Panc1 (cell line): Measurements from ENCODE around the gene GTF2H3.

Experiments used
- POLR2AphosphoS5 ChIP-seq: IDR thresholded peaks from 2 replicates; pipeline ENCODE4 v1.6.1; 2012; ENCODE audit warnings: mild to moderate bottlenecking, low read depth, low read length, moderate library complexity
- REST ChIP-seq, 2 experiments: IDR thresholded peaks; 2 replicates each; pipeline ENCODE4 v1.6.1; 2011 to 2012; ENCODE audit warnings: low read depth in 2 of 2, control low read depth in 1 of 2, low read length in 1 of 2, mild to moderate bottlenecking in 1 of 2, moderate library complexity in 1 of 2; ENCODE audit not compliant: insufficient read depth in 1 of 2
- TCF7L2 ChIP-seq: IDR thresholded peaks from 2 replicates; pipeline ENCODE4 v1.6.1; 2011; ENCODE audit warnings: mild to moderate bottlenecking, low read depth, low read length, inconsistent platforms
- TF ChIP-seq, protein P1 (sequence below): fragments of 450-650 bp; IDR thresholded peaks from 2 replicates; pipeline ENCODE4 v1.5.1; 2017; ENCODE audit warnings: mild to moderate bottlenecking

DNA sequence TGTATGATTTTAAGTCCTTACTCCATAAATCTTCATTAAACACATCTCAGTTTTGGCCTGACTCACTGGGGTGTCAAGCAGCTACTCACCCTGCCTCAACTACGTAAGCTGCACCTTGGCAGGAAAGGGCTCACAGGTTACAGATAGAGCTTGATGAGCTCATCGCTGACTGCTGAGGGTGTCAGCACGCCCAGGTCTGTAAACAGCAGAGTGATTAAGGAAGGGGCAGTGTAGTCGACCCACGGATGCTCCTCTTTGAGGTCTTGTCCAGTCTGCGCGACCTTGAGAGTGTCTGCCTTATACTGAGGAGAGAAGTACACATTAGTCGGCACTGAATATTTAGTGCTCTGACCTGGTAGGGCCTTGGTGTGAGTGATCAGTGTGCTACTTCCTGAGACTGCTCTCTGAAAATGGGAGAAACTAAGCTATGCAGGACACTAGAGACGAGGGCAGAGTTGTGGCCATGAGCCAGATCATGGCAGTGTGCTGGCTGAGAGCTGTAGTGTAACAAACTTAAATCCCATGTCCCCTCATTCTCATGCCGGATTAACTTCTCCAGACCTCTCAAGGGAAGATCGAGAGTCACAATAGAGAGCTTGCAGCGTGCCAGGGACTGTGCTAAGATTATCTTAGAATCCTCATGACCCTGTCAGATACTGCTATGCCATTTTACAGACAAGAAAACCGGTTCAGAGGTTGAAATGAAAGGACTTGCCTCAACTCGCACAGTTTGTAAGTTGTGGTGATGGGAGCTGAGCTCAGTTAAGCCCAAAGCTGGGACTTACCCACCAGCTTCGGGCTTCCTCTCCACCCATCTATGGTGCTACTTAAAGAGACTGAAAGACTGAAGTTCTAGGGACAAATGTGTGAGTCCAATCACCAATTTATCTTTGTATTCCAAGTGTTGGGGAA lies 11.8 kb upstream of the GTF2H3 start:
- TF ChIP-seq, protein P1, sequence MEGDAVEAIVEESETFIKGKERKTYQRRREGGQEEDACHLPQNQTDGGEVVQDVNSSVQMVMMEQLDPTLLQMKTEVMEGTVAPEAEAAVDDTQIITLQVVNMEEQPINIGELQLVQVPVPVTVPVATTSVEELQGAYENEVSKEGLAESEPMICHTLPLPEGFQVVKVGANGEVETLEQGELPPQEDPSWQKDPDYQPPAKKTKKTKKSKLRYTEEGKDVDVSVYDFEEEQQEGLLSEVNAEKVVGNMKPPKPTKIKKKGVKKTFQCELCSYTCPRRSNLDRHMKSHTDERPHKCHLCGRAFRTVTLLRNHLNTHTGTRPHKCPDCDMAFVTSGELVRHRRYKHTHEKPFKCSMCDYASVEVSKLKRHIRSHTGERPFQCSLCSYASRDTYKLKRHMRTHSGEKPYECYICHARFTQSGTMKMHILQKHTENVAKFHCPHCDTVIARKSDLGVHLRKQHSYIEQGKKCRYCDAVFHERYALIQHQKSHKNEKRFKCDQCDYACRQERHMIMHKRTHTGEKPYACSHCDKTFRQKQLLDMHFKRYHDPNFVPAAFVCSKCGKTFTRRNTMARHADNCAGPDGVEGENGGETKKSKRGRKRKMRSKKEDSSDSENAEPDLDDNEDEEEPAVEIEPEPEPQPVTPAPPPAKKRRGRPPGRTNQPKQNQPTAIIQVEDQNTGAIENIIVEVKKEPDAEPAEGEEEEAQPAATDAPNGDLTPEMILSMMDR, result no peak
- no peak; the same call in 1 of the 2 replicates for TF ChIP-seq POLR2AphosphoS5
- TF ChIP-seq TCF7L2, result no peak
- TF ChIP-seq REST (IDR thresholded peaks at IDR 0.05; ENCODE audit: insufficient read depth in 1 of 2, low read depth in 2 of 2, low read length in 1 of 2), result no peak
